HEK293T (cell line): ENCODE data around the gene DNLZ.

Source experiments
- ARNT ChIP-seq: fragments of 450-650 bp; IDR thresholded peaks from 2 replicates; pipeline ENCODE4 v1.6.1; 2017; ENCODE audit warnings: mild to moderate bottlenecking
- CTBP1 ChIP-seq: fragments of 450-650 bp; IDR thresholded peaks from 2 replicates; pipeline ENCODE4 v1.6.1; 2016; ENCODE audit warnings: borderline replicate concordance
- ELF4 ChIP-seq: fragments of 450-650 bp; IDR thresholded peaks from 2 replicates; pipeline ENCODE4 v1.6.1; 2017; ENCODE audit warnings: antibody characterized with exemption
- FOXA1 ChIP-seq: fragments of 450-650 bp; IDR thresholded peaks from 2 replicates; pipeline ENCODE4 v1.6.1; 2016; ENCODE audit warnings: mild to moderate bottlenecking
- FOXK2 ChIP-seq: fragments of 450-650 bp; IDR thresholded peaks from 2 replicates; pipeline ENCODE4 v1.6.1; 2016; ENCODE audit warnings: mild to moderate bottlenecking
- FOXM1 ChIP-seq: fragments of 450-650 bp; IDR thresholded peaks from 2 replicates; pipeline ENCODE4 v1.6.1; 2017; ENCODE audit warnings: mild to moderate bottlenecking, borderline replicate concordance
- HDGF ChIP-seq: fragments of 450-650 bp; IDR thresholded peaks from 2 replicates; pipeline ENCODE4 v1.6.1; 2017; ENCODE audit warnings: antibody characterized with exemption, borderline replicate concordance
- L3MBTL2 ChIP-seq: fragments of 450-650 bp; conservative IDR thresholded peaks from 2 replicates; pipeline ENCODE4 v1.6.1; 2016; ENCODE audit warnings: mild to moderate bottlenecking
- LEF1 ChIP-seq: fragments of 450-650 bp; IDR thresholded peaks from 2 replicates; pipeline ENCODE4 v1.6.1; 2017; ENCODE audit warnings: mild to moderate bottlenecking, borderline replicate concordance
- NFRKB ChIP-seq: fragments of 450-650 bp; IDR thresholded peaks from 2 replicates; pipeline ENCODE4 v1.6.1; 2016; ENCODE audit warnings: mild to moderate bottlenecking, moderate library complexity
- SP1 ChIP-seq: fragments of 450-650 bp; IDR thresholded peaks from 2 replicates; pipeline ENCODE4 v1.6.1; 2017
- TARDBP ChIP-seq: fragments of 450-650 bp; IDR thresholded peaks from 2 replicates; pipeline ENCODE4 v1.6.1; 2016
- ZNF384 ChIP-seq: fragments of 450-650 bp; IDR thresholded peaks from 2 replicates; pipeline ENCODE4 v1.6.1; 2016

GRCh38 chr9:136334541-136334940 lies 29.0 kb downstream of the DNLZ start:
- TF ChIP-seq NFRKB = no peak
- TF ChIP-seq ARNT = no peak
- no peak for TF ChIP-seq ELF4
- no peak for TF ChIP-seq FOXK2
- no peak for TF ChIP-seq FOXM1
- no peak for TF ChIP-seq TARDBP
- TF ChIP-seq CTBP1 = no peak
- TF ChIP-seq FOXA1 = no peak
- no peak for TF ChIP-seq SP1
- no peak for TF ChIP-seq HDGF
- TF ChIP-seq L3MBTL2 = no peak
- no peak for TF ChIP-seq ZNF384
- no peak for TF ChIP-seq LEF1
